Stimulated activated effector memory CD8-positive, alpha-beta T cell treated with anti-CD3 and anti-CD28 coated beads, Interleukin-12 subunit alpha, Interleukin-12 subunit beta, amount 100 ng/mL, for 72 hours (primary cell): ENCODE results near the gene NPTN.

Experiments
- ATAC-seq: fragments of 150-1000 bp; cut with Tn5 transposase; 2 replicates; pipeline ENCODE4 v1.10.0; 2021
- DNase-seq, 2 donors: peaks; one replicate each; pipeline ENCODE4 v3.0.0; 2021 to 2022; ENCODE audit warnings: low spot score in 2 of 2
- H3K27ac Mint-ChIP-seq: one replicate; pipeline ENCODE4 v1.8.0; 2022; ENCODE audit warnings: mild to moderate bottlenecking, mixed read lengths
- H3K36me3 Mint-ChIP-seq: one replicate; pipeline ENCODE4 v1.8.0; 2022; ENCODE audit warnings: mild to moderate bottlenecking, mixed read lengths
- H3K4me1 Mint-ChIP-seq: one replicate; pipeline ENCODE4 v1.8.0; 2022; ENCODE audit warnings: mixed read lengths
- H3K4me3 Mint-ChIP-seq: one replicate; pipeline ENCODE4 v1.8.0; 2022; ENCODE audit warnings: mild to moderate bottlenecking, mixed read lengths
- H3K9me3 Mint-ChIP-seq: one replicate; pipeline ENCODE4 v1.8.0; 2022; ENCODE audit warnings: mixed read lengths

NPTN gene

DNA sequence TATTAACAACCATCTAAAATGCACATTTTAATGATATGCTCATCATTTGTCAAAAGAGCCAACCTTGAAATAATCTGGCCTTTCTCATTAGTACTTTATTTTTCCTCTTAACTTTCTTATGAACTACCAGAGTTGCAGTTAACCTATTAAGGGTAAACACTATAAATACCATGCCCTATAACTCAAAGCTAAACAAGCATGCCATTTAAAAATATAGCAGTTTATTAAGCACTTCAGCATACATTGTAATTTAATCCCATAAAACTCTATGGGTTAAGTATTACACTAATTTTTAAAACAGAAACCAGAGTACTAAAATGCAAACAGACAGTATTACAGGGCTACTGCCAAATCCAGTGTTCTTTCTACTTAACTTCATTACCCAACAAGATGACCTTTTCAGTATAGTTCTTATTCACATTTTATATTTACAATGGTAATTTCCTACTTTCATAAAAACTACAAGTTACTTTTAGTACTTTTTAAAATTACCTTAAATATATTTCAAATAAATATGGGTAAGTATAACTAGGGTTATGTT, 11.8 kb downstream of the NPTN start:
- Mint-ChIP-seq H3K4me3 (no peak overlapping the region), H3K36me3 (peaks cover 13% of the 10 kb centered on the region), H3K27ac (no peak overlapping the region), H3K9me3 (no peaks in the 10 kb centered on the region), H3K4me1 (peaks cover 40% of the 10 kb centered on the region)
- no peak for ATAC-seq
- DNase-seq = no peak

DNA sequence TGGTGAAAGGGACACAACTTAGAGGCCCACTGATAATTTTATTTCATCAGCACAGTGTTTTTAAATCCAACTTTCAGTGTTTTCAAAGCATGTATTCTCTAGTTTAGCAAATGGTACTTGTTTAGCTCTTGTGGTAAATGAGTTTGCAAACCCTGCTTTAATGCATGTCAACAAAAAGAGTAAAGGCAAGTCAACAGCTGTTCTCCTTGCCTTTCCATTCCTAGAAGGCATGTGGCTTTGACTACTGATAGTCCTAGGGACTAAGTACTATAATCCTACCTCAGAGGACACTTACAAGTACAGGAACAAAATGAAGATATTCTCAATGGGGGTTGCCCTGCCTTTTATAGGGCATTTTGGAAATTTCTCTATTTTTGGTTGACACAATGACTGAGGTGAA, 13.1 kb downstream of the NPTN start:
- Mint-ChIP-seq H3K27ac (no peak overlapping the region), H3K9me3 (no peaks in the 10 kb centered on the region), H3K36me3 (peaks cover 13% of the 10 kb centered on the region), H3K4me3 (no peak overlapping the region), H3K4me1 (peaks cover 44% of the 10 kb centered on the region)
- no peak for DNase-seq
- no peak for ATAC-seq

- H3K27ac Mint-ChIP-seq = no peak overlapping the region
- H3K9me3 Mint-ChIP-seq = no peaks in the 10 kb centered on the region
- DNase-seq (no peak), ATAC-seq (no peak)
- no peak overlapping the region for H3K4me3 Mint-ChIP-seq
- peaks cover 49% of the 10 kb centered on the region for H3K4me1 Mint-ChIP-seq
- peaks cover 13% of the 10 kb centered on the region for H3K36me3 Mint-ChIP-seq
Observed at GRCh38 chr15:73617913-73618312, 15.3 kb downstream of the NPTN start.

GRCh38 chr15:73617301-73617831, 15.8 kb downstream of the NPTN start:
- H3K36me3 Mint-ChIP-seq = peaks cover 13% of the 10 kb centered on the region
- H3K27ac Mint-ChIP-seq = no peak overlapping the region
- H3K4me3 Mint-ChIP-seq = no peak overlapping the region
- DNase-seq (no peak), ATAC-seq (no peak)
- no peaks in the 10 kb centered on the region for H3K9me3 Mint-ChIP-seq
- H3K4me1 Mint-ChIP-seq = peaks cover 49% of the 10 kb centered on the region

DNA sequence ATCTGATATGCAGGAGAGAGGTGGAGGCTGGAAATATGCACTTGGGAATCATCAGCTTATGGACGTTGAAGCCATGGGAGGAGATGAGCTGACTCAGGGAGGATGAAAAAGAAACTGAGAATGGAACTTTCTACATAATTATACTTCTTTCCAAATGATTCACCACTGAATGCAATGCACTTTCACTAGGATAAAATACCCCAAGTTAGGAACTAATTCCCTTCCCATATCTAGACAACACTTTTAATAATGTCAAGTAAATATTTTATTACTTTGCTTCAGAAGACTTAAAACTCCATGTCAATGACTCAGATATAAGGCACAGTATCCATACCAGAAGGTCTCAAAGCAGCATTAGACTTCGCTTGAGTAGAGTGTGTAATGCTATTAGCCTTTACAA, 24.2 kb downstream of the NPTN start:
- peaks cover 15% of the 10 kb centered on the region for H3K36me3 Mint-ChIP-seq
- no peak for DNase-seq

DNA sequence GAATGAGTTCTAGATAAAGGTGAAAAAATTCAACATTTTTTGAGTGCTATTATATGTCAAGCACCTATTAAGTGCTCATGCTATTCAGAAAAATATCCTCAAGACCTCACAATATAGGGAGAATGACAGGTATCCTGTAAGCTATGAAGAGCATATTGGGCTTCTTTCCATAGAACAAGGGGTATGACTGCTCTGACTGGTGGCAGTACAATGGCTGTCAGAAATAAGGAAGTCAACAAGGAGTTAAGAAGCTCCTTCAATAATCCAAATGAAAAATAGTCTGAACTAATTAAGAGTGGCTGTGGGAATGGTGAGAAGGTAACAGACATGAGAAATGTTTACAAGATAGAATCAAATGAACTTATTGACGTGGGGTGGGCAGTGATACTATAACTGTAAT, 24.7 kb downstream of the NPTN start:
- H3K27ac Mint-ChIP-seq = no peak overlapping the region

More for the DNA sequence above, 24.2 kb downstream of the NPTN start:
- no peaks in the 10 kb centered on the region for H3K9me3 Mint-ChIP-seq
- no peak for ATAC-seq
- H3K4me3 Mint-ChIP-seq = no peak overlapping the region
- H3K4me1 Mint-ChIP-seq = peaks cover 57% of the 10 kb centered on the region
- H3K27ac Mint-ChIP-seq = no peak overlapping the region

DNA sequence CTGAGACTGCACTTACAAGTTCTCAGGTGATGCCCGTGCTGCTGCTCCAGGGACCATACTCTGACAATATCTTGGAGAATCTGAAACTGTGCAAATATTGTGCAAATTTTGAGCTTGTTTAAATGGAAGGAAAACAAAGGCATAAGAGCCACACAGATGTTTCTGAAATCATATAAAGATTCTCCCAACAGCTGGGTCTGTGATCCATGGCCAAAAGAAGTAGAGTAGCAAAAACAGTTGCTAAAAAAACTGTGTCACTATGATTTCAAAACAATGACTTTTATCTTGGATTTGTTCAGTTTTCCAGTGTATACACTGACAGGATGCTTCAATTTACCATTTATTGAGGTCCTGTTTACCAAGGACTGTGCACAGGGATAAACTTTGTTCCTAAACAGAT, 25.3 kb downstream of the NPTN start:
- Mint-ChIP-seq H3K27ac (no peak overlapping the region), H3K36me3 (peaks cover 18% of the 10 kb centered on the region), H3K4me3 (no peak overlapping the region), H3K4me1 (peaks cover 54% of the 10 kb centered on the region), H3K9me3 (no peaks in the 10 kb centered on the region)
- ATAC-seq (no peak), DNase-seq (no peak)

More for the DNA sequence above, 24.7 kb downstream of the NPTN start:
- Mint-ChIP-seq H3K36me3 (peaks cover 18% of the 10 kb centered on the region), H3K9me3 (no peaks in the 10 kb centered on the region), H3K4me3 (no peak overlapping the region), H3K4me1 (peaks cover 59% of the 10 kb centered on the region)
- ATAC-seq (no peak), DNase-seq (no peak)

DNA sequence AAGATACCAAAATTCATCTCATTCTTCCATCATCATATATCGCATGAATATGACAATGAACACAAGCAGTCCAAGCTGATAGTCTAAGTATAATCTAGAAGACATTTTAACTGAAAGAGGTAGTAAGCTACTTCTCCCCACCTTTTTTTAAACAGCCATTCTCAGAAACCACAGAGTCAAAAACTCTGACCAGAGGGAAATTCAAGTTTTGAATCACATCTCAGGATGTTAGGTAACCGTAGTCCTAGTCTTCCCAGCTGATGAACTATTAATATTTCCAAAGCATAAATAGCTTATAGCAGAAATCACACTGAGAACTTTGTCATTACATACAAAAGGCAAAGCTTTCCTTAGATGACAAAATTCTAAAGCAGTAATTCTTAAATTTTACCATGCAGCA, 25.8 kb downstream of the NPTN start:
- ATAC-seq (no peak), DNase-seq (no peak)
- Mint-ChIP-seq H3K36me3 (peaks cover 18% of the 10 kb centered on the region), H3K4me3 (no peak overlapping the region), H3K9me3 (no peaks in the 10 kb centered on the region), H3K4me1 (peaks cover 54% of the 10 kb centered on the region), H3K27ac (no peak overlapping the region)

- Mint-ChIP-seq H3K36me3 (peaks cover 18% of the 10 kb centered on the region), H3K4me1 (peaks cover 43% of the 10 kb centered on the region), H3K4me3 (no peak overlapping the region), H3K9me3 (no peaks in the 10 kb centered on the region), H3K27ac (no peak overlapping the region)
- DNase-seq = no peak
- ATAC-seq = no peak
Observed at GRCh38 chr15:73605759-73606436, 27.3 kb downstream of the NPTN start.

- no peak overlapping the region for H3K4me3 Mint-ChIP-seq
- no peak overlapping the region for H3K27ac Mint-ChIP-seq
- H3K36me3 Mint-ChIP-seq = peaks cover 18% of the 10 kb centered on the region
Observed at GRCh38 chr15:73604477-73604876, 28.7 kb downstream of the NPTN start.

GRCh38 chr15:73602992-73603391, 30.2 kb downstream of the NPTN start:
- ATAC-seq (peak; percentile 21), DNase-seq (no peak)
- peaks cover 43% of the 10 kb centered on the region for H3K4me1 Mint-ChIP-seq
- peak overlapping the region; percentile 20 for H3K27ac Mint-ChIP-seq
- H3K4me3 Mint-ChIP-seq = no peak overlapping the region
- H3K9me3 Mint-ChIP-seq = no peaks in the 10 kb centered on the region
- H3K36me3 Mint-ChIP-seq = peaks cover 18% of the 10 kb centered on the region

More at GRCh38 chr15:73604477-73604876, 28.7 kb downstream of the NPTN start:
- H3K4me1 Mint-ChIP-seq = peaks cover 43% of the 10 kb centered on the region
- ATAC-seq (no peak), DNase-seq (no peak)
- no peaks in the 10 kb centered on the region for H3K9me3 Mint-ChIP-seq

GRCh38 chr15:73602446-73602843, 30.7 kb downstream of the NPTN start:
- ATAC-seq (peak; percentile 42), DNase-seq (no peak)
- H3K9me3 Mint-ChIP-seq = no peaks in the 10 kb centered on the region
- peaks cover 18% of the 10 kb centered on the region for H3K36me3 Mint-ChIP-seq
- H3K4me1 Mint-ChIP-seq = peaks cover 38% of the 10 kb centered on the region
- H3K4me3 Mint-ChIP-seq = no peak overlapping the region
- H3K27ac Mint-ChIP-seq = no peak overlapping the region

GRCh38 chr15:73601451-73602445, 31.4 kb downstream of the NPTN start:
- peaks cover 18% of the 10 kb centered on the region for H3K36me3 Mint-ChIP-seq
- H3K4me1 Mint-ChIP-seq = peaks cover 37% of the 10 kb centered on the region
- H3K4me3 Mint-ChIP-seq = no peak overlapping the region
- DNase-seq (no peak), ATAC-seq (no peak)
- H3K9me3 Mint-ChIP-seq = no peaks in the 10 kb centered on the region
- no peak overlapping the region for H3K27ac Mint-ChIP-seq

DNA sequence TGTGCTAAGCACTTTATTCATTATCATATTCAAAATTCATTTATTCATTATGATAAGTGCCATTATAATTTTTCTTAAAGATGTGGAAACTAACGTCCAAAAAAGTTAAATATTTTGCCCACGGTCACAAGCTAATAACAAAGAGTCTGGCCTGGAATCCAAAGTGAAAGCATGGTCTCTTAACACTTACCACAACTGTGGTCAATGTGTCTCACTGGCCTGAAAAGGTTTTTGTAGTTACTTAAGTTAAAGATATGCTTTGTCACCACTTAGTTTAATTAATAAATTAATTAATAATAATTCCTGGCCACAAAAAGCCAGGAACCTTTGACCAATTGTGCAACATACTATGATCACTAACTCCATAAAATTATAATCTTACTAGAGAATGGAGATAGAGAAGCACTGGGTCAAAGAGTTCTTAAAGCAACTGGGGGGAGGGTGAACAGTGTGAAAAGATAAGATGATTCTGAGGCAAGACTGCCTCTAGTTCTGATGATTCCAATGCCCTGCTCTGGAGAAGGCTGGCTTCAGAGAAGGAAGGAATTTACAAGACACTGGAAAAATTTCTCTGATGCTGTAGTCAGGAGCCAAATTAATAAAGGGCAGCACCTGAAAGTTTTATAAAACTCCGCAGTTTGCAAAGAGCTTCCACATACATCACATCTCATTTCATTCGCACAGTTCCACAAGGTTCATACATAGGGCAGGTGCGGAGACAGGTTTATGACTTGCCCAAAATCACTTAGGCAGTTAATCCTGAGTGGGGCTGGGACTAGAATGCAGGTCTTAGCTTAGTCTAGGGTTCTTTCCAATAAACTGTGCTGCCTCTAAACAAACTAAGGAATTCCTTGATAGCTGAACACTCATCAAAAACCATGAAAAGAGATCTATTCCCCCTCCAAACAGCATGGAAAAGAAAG, 32.5 kb downstream of the NPTN start:
- Mint-ChIP-seq H3K4me1 (peaks cover 44% of the 10 kb centered on the region), H3K27ac (no peak overlapping the region)

More for the DNA sequence above, 32.5 kb downstream of the NPTN start:
- H3K9me3 Mint-ChIP-seq = no peaks in the 10 kb centered on the region
- DNase-seq = no peak
- H3K4me3 Mint-ChIP-seq = no peak overlapping the region
- H3K36me3 Mint-ChIP-seq = peaks cover 18% of the 10 kb centered on the region
- ATAC-seq = no peak
